GM23248 (cell line): ENCODE data around the gene EXOG. TPM values are rescaled to one million over a fixed set of nuclear protein-coding genes. Genes with fewer than 3 reads are reported as not detected.

Source experiments
- DNase-seq: peaks from one replicate; pipeline ENCODE4 v3.0.0-alpha.2; 2015
- H2AFZ ChIP-seq: fragments of 200-600 bp; sonication (generic); 2 replicates; pipeline ENCODE4 v1.6.1; 2016; ENCODE audit warnings: antibody characterized with exemption
- H3F3A ChIP-seq: fragments of 200-600 bp; sonication (generic); 2 replicates; pipeline ENCODE4 v1.6.1; 2016; ENCODE audit warnings: mild to moderate bottlenecking, antibody characterized with exemption, mixed run types; ENCODE audit not compliant: insufficient read depth
- H3K27ac ChIP-seq: fragments of 200-600 bp; sonication (generic); 2 replicates; pipeline ENCODE4 v1.5.1; 2016; ENCODE audit warnings: mild to moderate bottlenecking
- H3K27me3 ChIP-seq: fragments of 200-600 bp; sonication (generic); replicated peaks from 2 replicates; pipeline ENCODE4 v1.6.1; 2016; ENCODE audit warnings: mild to moderate bottlenecking; ENCODE audit not compliant: insufficient read depth
- H3K36me3 ChIP-seq: fragments of 200-600 bp; sonication (generic); 2 replicates; pipeline ENCODE4 v1.6.1; 2016; ENCODE audit warnings: low read depth, mild to moderate bottlenecking
- H3K4me1 ChIP-seq: fragments of 200-600 bp; sonication (generic); 2 replicates; pipeline ENCODE4 v1.6.1; 2016; ENCODE audit warnings: mild to moderate bottlenecking; ENCODE audit not compliant: insufficient read depth
- H3K4me2 ChIP-seq: fragments of 200-600 bp; sonication (generic); one replicate; pipeline ENCODE4 v1.6.1; 2016; ENCODE audit warnings: mild to moderate bottlenecking; ENCODE audit not compliant: unreplicated experiment
- H3K4me3 ChIP-seq: fragments of 200-600 bp; sonication (generic); 2 replicates; pipeline ENCODE4 v1.5.1; 2016; ENCODE audit warnings: mild to moderate bottlenecking
- H3K79me2 ChIP-seq: fragments of 200-600 bp; sonication (generic); 2 replicates; pipeline ENCODE4 v1.6.1; 2016; ENCODE audit warnings: mild to moderate bottlenecking; ENCODE audit not compliant: insufficient read depth
- H3K9ac ChIP-seq: fragments of 200-600 bp; sonication (generic); 2 replicates; pipeline ENCODE4 v1.6.1; 2016; ENCODE audit warnings: mild to moderate bottlenecking
- H3K9me2 ChIP-seq: fragments of 200-600 bp; sonication (generic); 2 replicates; pipeline ENCODE4 v1.6.1; 2016; ENCODE audit warnings: mixed run types, mild to moderate bottlenecking, moderate library complexity; ENCODE audit not compliant: insufficient read depth
- H3K9me3 ChIP-seq: fragments of 200-600 bp; sonication (generic); one replicate; pipeline ENCODE4 v1.6.1; 2017; ENCODE audit warnings: low read depth
- H4K20me1 ChIP-seq: fragments of 200-600 bp; sonication (generic); 2 replicates; pipeline ENCODE4 v1.6.0; 2016; ENCODE audit not compliant: insufficient read depth
- EZH2 ChIP-seq: fragments of 200-600 bp; sonication (generic); IDR thresholded peaks from 2 replicates; pipeline ENCODE4 v1.6.1; 2018; ENCODE audit warnings: antibody characterized with exemption, mild to moderate bottlenecking; ENCODE audit not compliant: insufficient read depth, poor library complexity, severe bottlenecking
- EZH2phosphoT487 ChIP-seq: fragments of 200-600 bp; sonication (generic); IDR thresholded peaks from 2 replicates; pipeline ENCODE4 v1.6.1; 2018; ENCODE audit warnings: antibody characterized with exemption, moderate library complexity, mild to moderate bottlenecking, low read depth; ENCODE audit not compliant: insufficient read depth
- WGBS, 2 experiments: methylation state at CpG; one replicate each; pipeline ENCODE4 v1.1.6; 2015 to 2017; ENCODE audit warnings: low lambda C conversion rate in 2 of 2, low coverage in 1 of 2; ENCODE audit errors: missing lambda C conversion rate in 2 of 2; 5-methylcytosine and 5-hydroxymethylcytosine counted together
- in situ Hi-C: fragments of 300-500 bp; cut with MboI; formaldehyde crosslinking; loops from 2 replicates; pipeline ENCODE4 v1.15.0; 2020
- polyA plus RNA-seq: library from polyadenylated mRNA; unstranded; fragments of >200 nt; fragmentation: Nextera tagmentation; extraction: Ambion mirVana; gene quantifications from 2 replicates; pipeline ENCODE4 v1.2.1, GENCODE V29; 2016
- total RNA-seq: library from RNA; depleted of rRNA; stranded (reverse); fragments of >200 nt; shearing (Covaris generic); gene quantifications from 2 replicates; pipeline ENCODE4 v1.2.3, GENCODE V29; 2014

EXOG gene
- total and polyA plus RNA-seq, 2 experiments from 2014 or later: 6.4 to 8.2 TPM

GRCh38 chr3:38524141-38524739, 28.1 kb downstream of the EXOG start:
- Histone ChIP-seq H2AFZ (no peak overlapping the region), H3F3A (peaks cover 9% of the 10 kb centered on the region; the same call in 1 of the 2 replicates), H3K79me2 (no peaks in the 10 kb centered on the region), H3K4me3 (no peak overlapping the region), H3K9me2 (no peaks in the 10 kb centered on the region), H3K4me1 (peaks cover 2% of the 10 kb centered on the region), H3K36me3 (0 out of 2 replicates have a peak, but pooled peaks cover 9% of the 10 kb centered on the region), H3K27me3 (no peaks in the 10 kb centered on the region), H3K4me2 (no peak overlapping the region), H4K20me1 (no peaks in the 10 kb centered on the region; the same call in 1 of the 2 replicates), H3K27ac (no peak overlapping the region), H3K9ac (no peak overlapping the region), H3K9me3 (no peaks in the 10 kb centered on the region)
- 82 to 90% methylated on average over 5 of the region's 5 CpGs for WGBS, 2 experiments
- in situ Hi-C loops: loop anchor here (10.0 kb wide), 3 partner anchors 131 to 471 kb away; no protein-coding TSS in a partner anchor
- DNase-seq: peak; percentile 40
- no peak for TF ChIP-seq EZH2phosphoT487
- no peak for TF ChIP-seq EZH2

- no peak overlapping the region for H3K9ac ChIP-seq
- H3K9me2 ChIP-seq: no peaks in the 10 kb centered on the region
- no peak for DNase-seq
- no peak overlapping the region for H3K4me2 ChIP-seq
- in situ Hi-C loops: loop anchor here (10.0 kb wide), 3 partner anchors 128 to 468 kb away; no protein-coding TSS in a partner anchor
- no peak for TF ChIP-seq EZH2
- TF ChIP-seq EZH2phosphoT487: no peak
- WGBS, 2 experiments: 97% methylated on average over 13 to 14 of the region's 14 CpGs
- H3K36me3 ChIP-seq: 0 out of 2 replicates have a peak, but pooled peaks cover 9% of the 10 kb centered on the region
- H3K4me3 ChIP-seq: no peak overlapping the region
- no peaks in the 10 kb centered on the region for H4K20me1 ChIP-seq
- H3K4me1 ChIP-seq: no peaks in the 10 kb centered on the region; the same call in 1 of the 2 replicates
- no peak overlapping the region for H3K27ac ChIP-seq
- no peaks in the 10 kb centered on the region for H3K79me2 ChIP-seq
- H3K27me3 ChIP-seq: no peaks in the 10 kb centered on the region
- no peak overlapping the region for H2AFZ ChIP-seq
- peaks cover 7% of the 10 kb centered on the region; the same call in 1 of the 2 replicates for H3F3A ChIP-seq
- H3K9me3 ChIP-seq: no peaks in the 10 kb centered on the region
These were observed 30.7 kb downstream of the EXOG start for GRCh38 chr3:38526792-38527191.

GRCh38 chr3:38528457-38528856, 32.3 kb downstream of the EXOG start:
- no peak for TF ChIP-seq EZH2phosphoT487
- TF ChIP-seq EZH2: no peak
- Histone ChIP-seq H3K4me2 (no peak overlapping the region), H3K36me3 (0 out of 2 replicates have a peak, but pooled peaks cover 9% of the 10 kb centered on the region), H3K27me3 (no peaks in the 10 kb centered on the region), H3K4me1 (no peaks in the 10 kb centered on the region; the same call in 1 of the 2 replicates), H3F3A (peaks cover 7% of the 10 kb centered on the region; the same call in 1 of the 2 replicates), H4K20me1 (no peaks in the 10 kb centered on the region), H3K4me3 (no peak overlapping the region), H3K9ac (no peak overlapping the region), H3K27ac (no peak overlapping the region), H2AFZ (no peak overlapping the region), H3K79me2 (no peaks in the 10 kb centered on the region), H3K9me3 (no peaks in the 10 kb centered on the region), H3K9me2 (no peaks in the 10 kb centered on the region)
- no peak for DNase-seq
- in situ Hi-C loops: loop anchor here (10.0 kb wide), 3 partner anchors 126 to 466 kb away; no protein-coding TSS in a partner anchor
- 100% methylated on average over 1 of the region's 1 CpG for WGBS, 2 experiments

GRCh38 chr3:38532529-38532928, 36.4 kb downstream of the EXOG start:
- Histone ChIP-seq H4K20me1 (no peaks in the 10 kb centered on the region), H3K27ac (no peak overlapping the region), H3K79me2 (no peaks in the 10 kb centered on the region), H3K27me3 (no peaks in the 10 kb centered on the region), H3K4me3 (no peak overlapping the region), H2AFZ (no peak overlapping the region), H3K4me1 (no peaks in the 10 kb centered on the region), H3K36me3 (no peaks in the 10 kb centered on the region; the same call in 1 of the 2 replicates), H3K9ac (no peak overlapping the region), H3K9me2 (no peaks in the 10 kb centered on the region), H3K4me2 (no peak overlapping the region), H3F3A (no peaks in the 10 kb centered on the region), H3K9me3 (no peaks in the 10 kb centered on the region)
- in situ Hi-C loops: no loop called here
- WGBS, 2 experiments: 85 to 88% methylated on average over 3 of the region's 3 CpGs
- DNase-seq: no peak
- TF ChIP-seq EZH2: no peak
